K562 (cell line): Measurements from ENCODE around the gene SET. TPM values are rescaled to one million over a fixed set of nuclear protein-coding genes. Genes with fewer than 3 reads are reported as not detected.

Experiments used
- BRCA1 ChIP-seq, 2 experiments: fragments of 450-650 bp in 1 of 2; sonication (generic) in 1 of 2; formaldehyde crosslinking in 1 of 2; IDR thresholded peaks; 2 replicates each; pipeline versions ENCODE4 v1.5.0 to v1.6.1; 2017 to 2020; ENCODE audit warnings: mild to moderate bottlenecking in 1 of 2, missing genetic modification reagents in 1 of 2
- CHD2 ChIP-seq: IDR thresholded peaks from 2 replicates; pipeline ENCODE4 v1.6.1; 2011; ENCODE audit warnings: low read depth, low read length
- ERF ChIP-seq: fragments of 450-650 bp; formaldehyde crosslinking; IDR thresholded peaks from 2 replicates; pipeline ENCODE4 v1.4.0; 2020; ENCODE audit warnings: mild to moderate bottlenecking, mixed read lengths
- EZH2 ChIP-seq: IDR thresholded peaks from 2 replicates; pipeline ENCODE4 v1.6.1; 2012; ENCODE audit warnings: low read depth, mild to moderate bottlenecking, inconsistent platforms, low read length, borderline replicate concordance
- HDAC6 ChIP-seq: IDR thresholded peaks from 2 replicates; pipeline ENCODE4 v1.6.1; 2012; ENCODE audit warnings: low read depth, mild to moderate bottlenecking, control low read depth, inconsistent platforms, low read length, moderate library complexity
- HDAC8 ChIP-seq: fragments of 450-650 bp; IDR thresholded peaks from 2 replicates; pipeline ENCODE4 v1.6.1; 2016; ENCODE audit warnings: mild to moderate bottlenecking, missing genetic modification characterization, moderate library complexity, missing compliant biosample characterization
- HEY1 ChIP-seq: fragments of 250-450 bp; sonication (Bioruptor Pico); IDR thresholded peaks from 2 replicates; pipeline ENCODE4 v1.5.0; 2020; ENCODE audit warnings: mild to moderate bottlenecking, moderate library complexity, borderline replicate concordance
- LCOR ChIP-seq: sonication (generic); formaldehyde crosslinking; IDR thresholded peaks from 2 replicates; pipeline ENCODE4 v1.8.0; 2022; ENCODE audit warnings: mild to moderate bottlenecking, missing genetic modification reagents
- LEF1 ChIP-seq: fragments of 450-650 bp; IDR thresholded peaks from 2 replicates; pipeline ENCODE4 v1.6.1; 2016; ENCODE audit warnings: mild to moderate bottlenecking
- MYBL2 ChIP-seq, 2 experiments: fragments of 450-650 bp in 1 of 2; sonication (generic) in 1 of 2; formaldehyde crosslinking in 1 of 2; IDR thresholded peaks; 2 replicates each; pipeline versions ENCODE4 v1.6.1 to v1.8.1; 2017 to 2022; ENCODE audit warnings: borderline replicate concordance in 1 of 2, inconsistent platforms in 1 of 2, low read depth in 1 of 2, mild to moderate bottlenecking in 1 of 2, missing genetic modification reagents in 1 of 2, moderate library complexity in 1 of 2
- OTX1 ChIP-seq: fragments of 450-650 bp; formaldehyde crosslinking; IDR thresholded peaks from 2 replicates; pipeline ENCODE4 v1.4.0; 2022; ENCODE audit warnings: mild to moderate bottlenecking
- PML ChIP-seq: IDR thresholded peaks from 2 replicates; pipeline ENCODE4 v1.6.1; 2012; ENCODE audit warnings: low read length, inconsistent platforms
- POLR3G ChIP-seq: IDR thresholded peaks from 2 replicates; pipeline ENCODE4 v1.6.1; 2011; ENCODE audit not compliant: insufficient read length, insufficient replicate concordance; ENCODE audit errors: extremely low read depth
- SAFB ChIP-seq: fragments of 200-400 bp; formaldehyde crosslinking; IDR thresholded peaks from 2 replicates; pipeline ENCODE4 v1.6.1; 2017; ENCODE audit warnings: low read depth, low read length, borderline replicate concordance
- SMARCE1 ChIP-seq: fragments of 450-650 bp; IDR thresholded peaks from 2 replicates; pipeline ENCODE4 v1.7.1; 2016; ENCODE audit warnings: mild to moderate bottlenecking
- SREBF2 ChIP-seq: sonication (generic); formaldehyde crosslinking; IDR thresholded peaks from 2 replicates; pipeline ENCODE4 v1.4.0; 2020; ENCODE audit warnings: mild to moderate bottlenecking, missing genetic modification reagents
- SRSF1 ChIP-seq: fragments of 200-400 bp; formaldehyde crosslinking; IDR thresholded peaks from 2 replicates; pipeline ENCODE4 v1.6.1; 2017; ENCODE audit warnings: mild to moderate bottlenecking, low read depth, low read length, moderate library complexity
- SRSF9 ChIP-seq: fragments of 200-400 bp; formaldehyde crosslinking; IDR thresholded peaks from 2 replicates; pipeline ENCODE4 v1.6.1; 2017; ENCODE audit warnings: low read depth, low read length, borderline replicate concordance
- TAF15 ChIP-seq: fragments of 200-400 bp; formaldehyde crosslinking; IDR thresholded peaks from 2 replicates; pipeline ENCODE4 v1.6.1; 2017; ENCODE audit warnings: mild to moderate bottlenecking, low read depth, low read length, moderate library complexity
- TAF9B ChIP-seq: fragments of 450-650 bp; IDR thresholded peaks from 2 replicates; pipeline ENCODE4 v1.6.1; 2018; ENCODE audit warnings: mild to moderate bottlenecking; ENCODE audit not compliant: partially characterized antibody
- TBL1XR1 ChIP-seq, 2 experiments: IDR thresholded peaks; 2 replicates each; pipeline ENCODE4 v1.6.1; 2012; ENCODE audit warnings: improper control_type of control experiment in 2 of 2, low read length in 2 of 2, mild to moderate bottlenecking in 1 of 2
- polyA plus RNA-seq, 8 experiments: library from polyadenylated mRNA; depleted of rRNA in 4 of 8; stranded (reverse) in 5 of 8; unstranded in 3 of 8; fragments of >200 nt; fragmentation: Nextera tagmentation in 2 of 8; fragmentation: Illumina TruSeq in 1 of 8; extraction: Ambion mirVana in 2 of 8; extraction: Trizol in 1 of 8; gene quantifications; 2 replicates each; pipeline versions ENCODE4 v1.2.1 to v1.2.3, GENCODE V29; 2011 to 2014; ENCODE audit warnings: inconsistent platforms in 1 of 8, missing spikeins in 1 of 8
- total RNA-seq, 7 experiments: library from RNA; depleted of rRNA in 6 of 7; stranded (reverse); fragments of >200 nt in 6 of 7; fragmentation: Illumina TruSeq in 2 of 7; extraction: Trizol in 2 of 7; gene quantifications; 2 replicates each; pipeline versions ENCODE4 v1.2.1 to v1.2.3, GENCODE V29; 2011 to 2021; ENCODE audit warnings: low replicate concordance in 1 of 7
- TF ChIP-seq, protein P1 (sequence below): fragments of 450-650 bp; IDR thresholded peaks from 2 replicates; pipeline ENCODE4 v1.6.1; 2016; ENCODE audit warnings: borderline replicate concordance
- TF ChIP-seq, protein P2 (sequence below): fragments of 450-650 bp; formaldehyde crosslinking; IDR thresholded peaks from 2 replicates; pipeline ENCODE4 v1.4.0; 2020; ENCODE audit warnings: mild to moderate bottlenecking, mixed read lengths
- TF ChIP-seq, protein P3 (sequence below): fragments of 250-450 bp; sonication (Bioruptor Pico); IDR thresholded peaks from 2 replicates; pipeline ENCODE4 v1.4.0; 2020

SET gene
- total and polyA plus RNA-seq, 9 of the 15 experiments (the other 6 are each of a cell fraction or from before 2014, with no cell fraction given) = 404 to 1,447 (median 907) TPM

- no peak for TF ChIP-seq TAF9B
- peak; percentile 58 for TF ChIP-seq CHD2
- TF ChIP-seq MYBL2 (IDR thresholded peaks at IDR 0.05; ENCODE audit: low read depth) = no peak
- TF ChIP-seq MYBL2 (CRISPR knock-in tag; IDR thresholded peaks at IDR 0.05; ENCODE audit: borderline replicate concordance) = no peak
- 0 out of 2 replicates have a peak, but pooled peaks have one; percentile 17 for TF ChIP-seq LCOR (CRISPR knock-in tag)
- TF ChIP-seq HDAC8 (tag) = peak; percentile 91
- TF ChIP-seq TAF15 = no peak
- peak; percentile 32 for TF ChIP-seq PML
- TF ChIP-seq, protein P1, sequence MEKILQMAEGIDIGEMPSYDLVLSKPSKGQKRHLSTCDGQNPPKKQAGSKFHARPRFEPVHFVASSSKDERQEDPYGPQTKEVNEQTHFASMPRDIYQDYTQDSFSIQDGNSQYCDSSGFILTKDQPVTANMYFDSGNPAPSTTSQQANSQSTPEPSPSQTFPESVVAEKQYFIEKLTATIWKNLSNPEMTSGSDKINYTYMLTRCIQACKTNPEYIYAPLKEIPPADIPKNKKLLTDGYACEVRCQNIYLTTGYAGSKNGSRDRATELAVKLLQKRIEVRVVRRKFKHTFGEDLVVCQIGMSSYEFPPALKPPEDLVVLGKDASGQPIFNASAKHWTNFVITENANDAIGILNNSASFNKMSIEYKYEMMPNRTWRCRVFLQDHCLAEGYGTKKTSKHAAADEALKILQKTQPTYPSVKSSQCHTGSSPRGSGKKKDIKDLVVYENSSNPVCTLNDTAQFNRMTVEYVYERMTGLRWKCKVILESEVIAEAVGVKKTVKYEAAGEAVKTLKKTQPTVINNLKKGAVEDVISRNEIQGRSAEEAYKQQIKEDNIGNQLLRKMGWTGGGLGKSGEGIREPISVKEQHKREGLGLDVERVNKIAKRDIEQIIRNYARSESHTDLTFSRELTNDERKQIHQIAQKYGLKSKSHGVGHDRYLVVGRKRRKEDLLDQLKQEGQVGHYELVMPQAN = no peak
- no peak for TF ChIP-seq SAFB
- TF ChIP-seq EZH2 = no peak
- no peak for TF ChIP-seq SRSF9
- TF ChIP-seq BRCA1 (IDR thresholded peaks at IDR 0.05) = no peak
- TF ChIP-seq BRCA1 (CRISPR knock-in tag; IDR thresholded peaks at IDR 0.05) = no peak
- TF ChIP-seq HDAC6 = no peak
- TF ChIP-seq OTX1 (CRISPR knock-in tag) = no peak; the same call in 1 of the 2 replicates
- TF ChIP-seq, protein P2, sequence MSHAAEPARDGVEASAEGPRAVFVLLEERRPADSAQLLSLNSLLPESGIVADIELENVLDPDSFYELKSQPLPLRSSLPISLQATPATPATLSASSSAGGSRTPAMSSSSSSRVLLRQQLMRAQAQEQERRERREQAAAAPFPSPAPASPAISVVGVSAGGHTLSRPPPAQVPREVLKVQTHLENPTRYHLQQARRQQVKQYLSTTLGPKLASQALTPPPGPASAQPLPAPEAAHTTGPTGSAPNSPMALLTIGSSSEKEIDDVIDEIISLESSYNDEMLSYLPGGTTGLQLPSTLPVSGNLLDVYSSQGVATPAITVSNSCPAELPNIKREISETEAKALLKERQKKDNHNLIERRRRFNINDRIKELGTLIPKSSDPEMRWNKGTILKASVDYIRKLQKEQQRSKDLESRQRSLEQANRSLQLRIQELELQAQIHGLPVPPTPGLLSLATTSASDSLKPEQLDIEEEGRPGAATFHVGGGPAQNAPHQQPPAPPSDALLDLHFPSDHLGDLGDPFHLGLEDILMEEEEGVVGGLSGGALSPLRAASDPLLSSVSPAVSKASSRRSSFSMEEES (CRISPR knock-in tag) = peak; percentile 94
- peak; percentile 91; the same call in 1 of the 2 replicates for TF ChIP-seq SREBF2 (CRISPR knock-in tag)
- peak; percentile 68; the same call in 1 of the 2 replicates for TF ChIP-seq SMARCE1
- no peak; a peak in 1 of 4 replicates for TF ChIP-seq TBL1XR1 (IDR thresholded peaks at IDR 0.05; ENCODE audit: low read length in 2 of 2)
- peak; percentile 92; the same call in 1 of the 2 replicates for TF ChIP-seq ERF (CRISPR knock-in tag)
- no peak for TF ChIP-seq HEY1 (CRISPR knock-in tag)
- TF ChIP-seq SRSF1 = no peak
- TF ChIP-seq POLR3G = no peak
- TF ChIP-seq, protein P3, sequence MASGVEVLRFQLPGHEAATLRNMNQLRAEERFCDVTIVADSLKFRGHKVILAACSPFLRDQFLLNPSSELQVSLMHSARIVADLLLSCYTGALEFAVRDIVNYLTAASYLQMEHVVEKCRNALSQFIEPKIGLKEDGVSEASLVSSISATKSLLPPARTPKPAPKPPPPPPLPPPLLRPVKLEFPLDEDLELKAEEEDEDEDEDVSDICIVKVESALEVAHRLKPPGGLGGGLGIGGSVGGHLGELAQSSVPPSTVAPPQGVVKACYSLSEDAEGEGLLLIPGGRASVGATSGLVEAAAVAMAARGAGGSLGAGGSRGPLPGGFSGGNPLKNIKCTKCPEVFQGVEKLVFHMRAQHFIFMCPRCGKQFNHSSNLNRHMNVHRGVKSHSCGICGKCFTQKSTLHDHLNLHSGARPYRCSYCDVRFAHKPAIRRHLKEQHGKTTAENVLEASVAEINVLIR (CRISPR knock-in tag) = peak; percentile 49
- TF ChIP-seq LEF1 = peak; percentile 59; the same call in 1 of the 2 replicates
Observed at GRCh38 chr9:128688501-128689292, at the start of gene SET (continued).
